NOMO-1 (cell line): Measurements from ENCODE around the gene DAGLA.

ENCODE experiments used
- DNase-seq, 2 experiments: peaks; one replicate each; lab custom pipeline; 2025; ENCODE audit not compliant: unreplicated experiment in 2 of 2; lab: John Stamatoyannopoulos, UW

DAGLA gene

DNA sequence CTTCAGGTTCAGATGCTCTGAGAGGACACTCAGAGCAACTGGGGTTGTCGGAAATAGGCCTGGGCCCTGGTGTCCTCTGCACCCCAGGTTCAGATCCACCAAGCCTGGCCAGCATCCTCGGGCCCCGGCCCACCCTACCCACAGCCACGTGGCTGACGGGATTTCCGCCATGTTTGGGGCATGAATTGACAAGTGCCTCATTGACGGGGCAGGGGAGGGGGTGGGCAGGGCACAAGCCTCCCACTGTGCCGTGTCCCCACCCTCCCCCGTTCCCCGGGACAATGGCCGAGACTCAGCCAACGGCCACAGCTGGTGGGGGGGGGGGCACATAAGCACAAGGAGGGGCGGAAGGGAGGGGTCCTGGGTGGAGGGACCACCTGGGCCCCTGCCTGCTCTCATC, 80.8 kb downstream of the DAGLA start:
- no peak for DNase-seq

DNA sequence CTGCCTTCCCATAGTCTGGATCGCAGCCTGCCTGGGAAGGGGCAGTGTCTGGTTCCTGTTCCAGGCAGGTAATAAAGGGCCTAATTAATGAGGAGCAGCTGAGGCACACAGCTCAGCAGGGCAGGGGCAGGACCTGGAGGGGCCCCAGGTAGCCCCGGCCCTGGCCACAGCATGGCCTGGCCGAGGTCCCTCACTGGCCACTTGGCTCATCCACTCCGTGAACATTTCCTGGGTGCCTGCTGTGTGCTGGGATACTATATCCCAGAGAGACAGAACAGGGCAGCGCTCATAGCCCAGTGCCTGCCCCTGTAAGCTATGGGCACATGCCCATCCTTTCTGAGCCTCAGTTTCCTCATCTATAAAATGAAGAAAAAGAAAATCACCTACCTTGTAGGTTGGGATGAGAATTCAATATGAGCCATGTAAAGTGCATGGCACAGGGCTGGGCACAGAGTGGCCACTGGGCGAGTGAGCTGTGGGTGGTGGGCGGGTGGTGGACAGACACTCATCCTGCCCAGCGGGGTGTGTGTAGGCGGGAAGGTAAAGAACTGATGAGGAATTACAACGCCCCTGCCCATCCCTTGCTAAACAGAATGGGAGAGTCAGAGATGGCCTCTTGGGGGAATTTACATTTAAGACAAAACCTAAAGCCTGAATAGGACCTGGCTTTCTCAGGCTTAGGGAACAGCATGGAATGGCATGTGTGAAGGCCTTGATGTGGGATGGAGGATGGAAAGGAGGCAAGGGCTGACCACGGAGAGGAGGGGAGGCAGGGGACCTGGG, 81.4 kb downstream of the DAGLA start:
- no peak for DNase-seq

DNA sequence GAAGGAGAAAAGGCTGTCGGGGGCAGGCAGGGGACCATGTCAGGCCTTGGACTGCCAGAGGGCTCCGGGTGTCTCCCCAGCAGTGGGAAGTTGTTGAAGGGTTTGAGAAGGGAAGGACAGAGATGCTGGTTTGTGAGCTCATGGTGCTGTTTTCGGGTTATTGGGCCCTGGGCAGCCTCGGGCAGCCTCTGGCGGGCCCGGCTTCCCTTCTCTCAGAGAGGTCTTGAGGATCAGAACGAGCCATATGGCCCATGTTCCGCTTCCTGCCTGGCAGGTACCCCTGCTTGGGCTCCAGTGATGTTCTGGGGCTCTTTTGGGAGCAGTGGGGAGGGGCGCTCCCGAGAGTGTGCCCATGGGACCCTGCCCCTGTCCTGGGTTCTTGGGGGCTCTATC, 82.0 kb downstream of the DAGLA start:
- no peak for DNase-seq

DNA sequence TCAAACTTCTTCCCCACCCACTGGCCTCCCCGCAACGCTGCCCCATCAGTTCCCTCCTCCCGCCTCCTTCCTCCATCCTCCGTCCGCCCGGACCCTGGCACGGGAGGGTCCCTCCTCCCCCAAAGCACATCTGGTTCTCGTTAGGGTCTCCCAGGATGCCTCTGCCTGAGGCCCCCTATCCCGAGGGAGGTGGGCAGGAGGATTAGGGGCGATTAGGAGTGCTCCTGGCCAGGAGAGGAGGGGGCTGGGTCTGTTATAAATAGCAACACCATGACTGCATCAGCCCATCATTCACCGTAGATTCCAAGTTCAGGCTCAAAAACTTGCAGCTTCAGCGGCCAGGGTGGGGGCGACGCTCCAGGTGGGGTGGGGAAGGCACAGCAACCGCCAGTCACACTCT, 82.6 kb downstream of the DAGLA start:
- DNase-seq: no peak

DNA sequence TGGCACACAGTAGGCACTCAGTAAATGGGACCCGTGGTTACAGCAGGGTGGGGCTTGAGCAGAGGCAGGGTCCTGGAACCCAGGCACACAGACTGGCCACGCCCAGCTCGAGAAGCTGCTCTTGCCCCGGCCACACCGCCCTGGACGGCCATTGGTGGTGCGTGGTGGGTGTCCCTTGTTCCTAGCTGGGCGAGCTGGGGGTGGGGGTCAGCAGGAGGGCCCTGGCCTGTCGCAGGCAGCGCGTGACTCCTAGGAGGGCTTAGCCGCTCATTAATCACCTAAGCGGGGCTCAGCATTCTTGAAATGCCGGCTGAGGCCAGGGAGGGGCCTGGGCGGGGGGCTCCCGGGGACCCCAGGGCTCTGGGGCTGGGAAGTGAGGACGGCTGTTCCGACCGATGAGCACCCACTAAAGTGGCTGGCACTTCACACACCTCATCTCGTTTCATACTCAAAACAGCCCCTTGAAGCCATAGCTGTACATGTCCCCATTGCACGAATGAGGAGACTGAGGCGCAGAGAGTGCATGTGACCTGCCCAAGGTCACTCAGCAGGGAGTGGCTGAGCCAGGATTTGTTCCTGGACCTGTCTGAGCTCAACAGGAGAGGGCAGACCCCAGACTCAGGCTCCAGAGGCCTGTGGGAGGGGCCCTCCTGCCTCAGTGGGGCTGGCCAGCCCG, 83.9 kb downstream of the DAGLA start:
- no peak for DNase-seq

DNA sequence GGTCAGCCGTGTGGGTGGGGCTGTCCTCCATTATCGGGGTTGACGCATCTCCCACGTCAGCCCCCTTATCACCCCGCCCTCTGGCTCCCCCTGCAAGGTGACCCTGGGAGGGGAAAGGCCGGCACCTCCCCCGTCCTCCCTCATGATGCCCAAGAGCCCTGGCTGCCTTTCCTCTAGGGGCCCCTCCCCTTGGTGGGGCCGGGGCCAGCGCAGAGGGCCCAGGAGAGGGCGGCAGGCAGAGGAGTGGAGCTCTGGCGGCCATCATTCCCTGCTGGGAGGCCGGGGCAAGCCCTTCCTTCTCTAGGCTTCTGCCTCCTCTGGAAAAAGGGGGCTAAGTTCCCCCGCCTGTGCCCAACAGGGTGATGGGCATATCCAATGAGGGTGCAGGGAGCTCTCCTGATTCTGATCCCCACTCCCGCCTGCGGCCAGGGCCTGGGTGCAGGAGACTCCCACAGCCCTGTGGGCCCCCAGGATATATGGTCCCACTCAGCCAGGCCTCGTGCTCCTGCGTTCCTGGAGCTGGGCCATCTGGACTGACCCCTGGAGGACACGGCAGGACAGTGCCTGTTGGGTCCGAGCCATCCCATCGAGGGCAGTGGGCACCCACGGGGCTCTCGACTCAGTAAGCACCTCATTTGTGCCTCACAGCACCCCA, 84.5 kb downstream of the DAGLA start:
- DNase-seq: no peak

DNA sequence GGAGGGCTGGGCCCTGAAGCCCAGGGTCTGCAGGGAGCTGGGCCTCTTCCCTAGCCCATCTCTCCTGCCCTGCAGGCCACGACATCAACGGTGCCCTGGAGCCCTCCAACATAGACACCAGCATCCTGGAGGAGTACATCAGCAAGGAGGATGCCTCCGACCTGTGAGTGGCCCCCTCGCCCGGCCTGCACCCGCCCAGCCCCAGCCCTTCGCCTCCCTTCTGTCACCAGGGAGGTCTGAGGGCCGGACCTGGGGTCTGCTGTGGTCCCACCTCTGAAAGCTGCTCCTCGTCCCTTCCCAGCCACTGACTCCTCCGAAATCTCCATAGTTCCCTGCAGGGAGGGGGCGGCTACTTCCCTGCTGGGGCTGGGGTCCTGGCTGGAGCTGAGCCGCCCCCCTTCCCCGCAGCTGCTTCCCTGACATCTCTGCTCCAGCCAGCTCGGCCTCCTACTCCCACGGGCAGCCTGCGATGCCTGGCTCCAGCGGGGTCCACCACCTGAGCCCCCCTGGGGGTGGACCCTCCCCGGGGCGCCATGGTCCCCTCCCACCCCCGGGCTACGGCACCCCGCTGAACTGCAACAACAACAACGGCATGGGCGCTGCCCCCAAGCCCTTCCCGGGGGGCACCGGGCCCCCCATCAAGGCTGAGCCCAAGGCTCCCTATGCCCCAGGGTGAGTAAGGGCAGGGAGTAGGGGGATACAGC, 85.5 kb downstream of the DAGLA start:
- DNase-seq: no peak

DNA sequence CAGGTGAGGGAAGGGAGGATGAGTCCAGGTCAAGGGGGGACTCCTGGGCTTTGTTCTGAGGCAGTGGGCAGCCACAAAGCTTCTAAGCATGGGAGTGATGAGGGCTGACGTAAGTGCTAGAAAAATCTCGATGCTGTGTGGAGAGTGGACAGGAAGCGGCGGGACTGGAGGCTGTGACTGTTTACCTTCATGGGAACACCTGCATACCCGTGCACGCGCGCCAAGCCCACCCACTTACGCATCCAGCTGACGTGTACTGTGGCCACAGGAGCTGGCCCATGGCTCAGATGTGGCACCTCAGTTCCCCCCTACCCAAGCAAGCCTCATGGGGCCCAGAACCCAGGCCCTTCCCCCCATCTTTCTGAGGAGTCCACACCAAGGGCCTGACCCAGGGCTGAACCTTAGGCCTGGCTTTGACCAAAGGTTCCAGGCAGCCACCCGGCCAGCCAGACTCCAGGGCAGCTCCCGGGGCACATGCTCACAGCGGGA, 86.2 kb downstream of the DAGLA start:
- no peak for DNase-seq

DNA sequence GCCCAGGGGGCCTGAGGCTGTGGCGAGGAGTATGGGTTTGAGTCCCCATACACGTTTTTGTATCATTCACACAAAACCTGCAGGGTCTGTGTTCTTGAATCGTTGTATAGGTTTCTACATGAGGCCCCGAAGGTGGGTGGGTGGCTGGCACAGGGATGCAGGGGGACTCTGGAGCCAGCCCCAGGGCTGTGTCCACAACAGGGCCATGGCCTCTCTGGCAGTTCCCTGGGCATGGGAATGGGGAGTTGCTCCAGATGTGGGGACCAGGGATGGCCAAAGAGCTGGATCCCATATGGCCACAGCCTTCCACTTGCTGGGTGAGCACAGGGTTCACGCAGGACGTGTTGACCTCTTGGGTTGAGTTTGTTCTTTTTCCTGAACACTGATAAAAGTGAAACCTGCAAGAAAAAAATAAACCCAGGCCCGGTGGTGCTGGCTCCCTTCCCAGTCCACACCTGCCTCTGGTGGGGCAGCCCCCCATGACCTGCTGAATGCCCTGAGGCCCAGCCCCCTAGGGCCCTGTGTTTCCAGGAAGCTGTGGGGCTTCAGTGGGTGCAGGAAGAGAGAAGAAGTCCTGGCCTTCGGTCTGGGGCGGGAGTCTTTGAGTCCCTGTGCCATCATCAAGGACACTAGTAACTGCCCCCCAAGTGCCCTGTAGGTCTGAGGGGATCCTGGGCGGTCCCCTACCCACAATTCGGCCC, 88.3 kb downstream of the DAGLA start:
- no peak for DNase-seq

DNA sequence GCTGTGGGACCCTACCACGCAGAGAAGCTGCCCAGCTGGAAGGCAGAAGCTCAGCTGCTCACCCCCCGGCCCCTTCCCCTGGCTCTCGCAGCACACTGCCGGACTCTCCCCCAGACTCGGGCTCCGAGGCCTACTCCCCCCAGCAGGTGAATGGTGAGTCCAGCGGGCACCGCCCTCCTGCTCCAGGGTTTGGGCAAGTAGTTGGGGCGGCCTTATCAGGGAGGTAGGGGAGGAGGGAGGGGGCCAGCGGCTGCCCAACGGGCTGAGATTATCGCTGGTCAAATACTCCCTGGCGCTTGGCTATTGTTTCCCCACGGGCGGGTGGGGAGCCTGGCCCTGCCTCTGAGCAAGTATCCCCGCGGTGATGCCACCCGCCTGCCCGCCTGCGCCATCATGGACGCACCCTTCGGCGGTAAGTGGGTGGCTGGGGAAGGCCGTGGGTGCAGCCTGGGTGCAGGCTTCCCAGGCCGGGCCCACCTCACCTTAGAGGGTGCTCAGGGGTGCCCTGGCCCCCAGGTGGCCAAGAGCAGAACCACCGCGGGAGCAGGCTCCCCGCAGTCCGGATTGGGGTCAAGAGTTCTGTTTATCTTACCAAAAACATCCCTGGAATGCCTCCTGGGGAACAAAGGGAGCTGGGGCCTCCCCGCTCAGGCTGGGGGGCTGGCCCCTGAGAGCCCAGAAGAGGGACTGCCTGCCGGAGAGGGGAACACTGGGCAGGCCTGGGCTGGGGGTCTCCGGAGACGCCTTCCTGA, 89.2 kb downstream of the DAGLA start:
- no peak for DNase-seq

DNA sequence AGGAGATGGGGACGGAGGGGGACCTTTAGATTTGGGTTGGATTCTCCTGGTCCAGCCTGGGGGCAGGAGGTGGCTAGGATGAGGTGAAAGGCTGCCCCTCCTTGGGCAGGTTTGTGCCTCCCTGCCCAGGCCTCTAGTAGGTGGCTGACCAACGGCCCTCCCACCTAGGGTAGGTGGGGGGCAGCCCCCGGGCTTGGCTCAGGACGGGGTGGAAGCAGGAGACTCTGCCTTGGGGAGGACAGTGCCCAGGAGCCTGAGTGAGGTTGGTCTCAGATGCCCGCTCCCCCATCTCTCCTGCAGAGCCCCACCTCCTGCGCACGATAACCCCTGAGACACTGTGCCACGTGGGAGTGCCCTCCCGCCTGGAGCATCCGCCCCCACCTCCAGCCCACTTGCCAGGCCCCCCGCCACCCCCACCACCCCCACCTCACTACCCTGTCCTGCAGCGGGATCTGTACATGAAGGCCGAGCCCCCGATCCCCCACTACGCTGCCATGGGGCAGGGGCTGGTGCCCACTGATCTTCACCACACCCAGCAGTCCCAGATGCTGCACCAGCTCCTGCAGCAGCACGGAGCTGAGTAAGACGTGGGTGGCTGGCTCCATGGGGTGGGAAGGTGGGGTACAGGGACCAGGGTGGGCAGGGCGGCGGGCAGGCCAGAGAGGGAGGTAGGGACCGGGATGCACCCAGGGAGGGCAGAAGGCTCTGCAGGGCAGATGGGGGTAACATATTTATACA, 89.9 kb downstream of the DAGLA start:
- no peak for DNase-seq

DNA sequence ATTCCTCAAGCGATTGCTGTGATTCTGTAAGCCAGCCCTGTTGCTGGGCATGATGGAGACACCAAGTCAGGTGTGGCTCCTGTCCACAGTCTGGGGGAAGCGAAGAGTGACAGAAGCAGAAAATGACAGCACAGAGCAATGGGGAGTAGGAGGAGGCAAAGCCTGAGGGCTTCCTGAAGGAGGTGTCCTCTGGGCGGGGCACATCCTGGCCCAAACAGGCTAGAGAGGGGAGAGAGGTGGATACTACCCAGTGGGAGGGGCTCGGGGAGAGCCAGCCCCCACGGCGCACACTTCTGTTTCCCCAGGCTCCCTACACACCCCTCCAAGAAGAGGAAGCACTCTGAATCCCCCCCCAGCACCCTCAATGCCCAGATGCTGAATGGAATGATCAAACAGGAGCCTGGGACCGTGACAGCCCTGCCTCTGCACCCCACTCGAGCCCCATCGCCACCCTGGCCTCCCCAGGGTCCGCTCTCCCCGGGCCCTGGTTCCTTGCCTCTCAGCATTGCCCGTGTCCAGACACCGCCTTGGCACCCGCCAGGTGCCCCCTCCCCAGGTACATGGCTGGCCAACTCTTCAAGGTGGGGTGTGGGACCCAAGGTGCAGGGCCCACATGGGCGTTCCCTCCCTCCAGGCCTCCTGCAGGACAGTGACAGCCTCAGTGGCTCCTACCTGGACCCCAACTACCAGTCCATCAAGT, 91.2 kb downstream of the DAGLA start:
- no peak for DNase-seq

DNA sequence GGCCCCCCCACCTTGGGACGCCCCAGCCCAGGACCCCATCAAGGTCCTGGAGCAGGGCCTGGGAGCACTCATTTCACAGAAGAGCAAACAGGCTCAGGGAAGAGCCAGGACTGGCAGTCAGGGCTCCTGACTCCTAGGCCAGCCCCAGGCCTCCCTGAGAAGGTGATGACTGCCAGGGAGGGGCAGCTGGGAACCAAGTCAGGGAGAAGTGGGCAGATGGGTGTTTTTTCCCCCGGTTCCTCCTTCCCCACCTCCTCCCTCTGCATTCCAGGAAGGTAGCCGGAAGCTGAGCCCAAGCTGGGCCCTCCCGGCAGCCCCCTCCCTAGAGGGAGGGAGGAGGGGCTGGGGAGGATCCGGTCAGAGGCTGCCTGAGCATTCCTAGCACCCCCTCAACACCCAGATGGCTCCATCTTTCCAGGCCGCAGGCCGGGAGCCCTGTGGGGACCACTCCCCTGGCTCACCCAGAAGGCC, 91.8 kb downstream of the DAGLA start:
- DNase-seq: no peak

DNA sequence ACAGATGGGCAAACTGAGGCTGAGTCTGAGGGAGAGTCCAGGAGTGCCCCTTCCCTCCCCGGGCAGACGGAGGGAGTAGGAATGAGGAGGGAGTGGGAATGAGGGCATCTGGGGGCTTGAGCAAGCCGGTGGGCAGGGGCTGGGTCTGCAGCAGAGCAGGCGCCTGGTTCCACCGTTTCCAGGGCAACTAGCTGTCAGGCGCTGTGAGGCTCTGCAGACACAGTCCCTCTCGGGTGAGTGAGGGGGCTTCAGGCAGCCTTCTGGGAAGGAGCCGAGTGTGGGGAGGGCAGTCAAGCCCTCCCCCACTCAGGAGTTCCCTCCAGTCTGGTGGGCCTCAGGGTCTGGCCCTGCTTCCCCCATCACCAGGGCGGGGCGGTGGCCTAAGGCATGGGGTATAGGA, 93.2 kb downstream of the DAGLA start:
- no peak for DNase-seq

DNA sequence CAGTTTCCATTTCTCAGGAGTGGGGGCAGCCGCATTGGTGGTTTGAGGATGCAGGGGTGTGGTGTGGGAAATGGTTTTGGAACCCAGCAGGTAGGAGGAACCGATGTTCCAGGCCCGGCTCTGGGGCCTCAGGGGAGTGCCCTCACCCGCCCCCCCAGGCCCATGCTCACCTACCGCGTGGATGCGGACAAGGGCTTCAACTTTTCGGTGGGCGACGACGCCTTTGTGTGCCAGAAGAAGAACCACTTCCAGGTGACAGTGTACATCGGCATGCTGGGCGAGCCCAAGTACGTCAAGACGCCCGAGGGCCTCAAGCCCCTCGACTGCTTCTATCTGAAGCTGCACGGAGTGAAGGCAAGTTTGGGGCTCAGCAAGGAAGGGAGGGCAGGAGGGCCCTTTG, 93.6 kb downstream of the DAGLA start:
- DNase-seq: no peak

DNA sequence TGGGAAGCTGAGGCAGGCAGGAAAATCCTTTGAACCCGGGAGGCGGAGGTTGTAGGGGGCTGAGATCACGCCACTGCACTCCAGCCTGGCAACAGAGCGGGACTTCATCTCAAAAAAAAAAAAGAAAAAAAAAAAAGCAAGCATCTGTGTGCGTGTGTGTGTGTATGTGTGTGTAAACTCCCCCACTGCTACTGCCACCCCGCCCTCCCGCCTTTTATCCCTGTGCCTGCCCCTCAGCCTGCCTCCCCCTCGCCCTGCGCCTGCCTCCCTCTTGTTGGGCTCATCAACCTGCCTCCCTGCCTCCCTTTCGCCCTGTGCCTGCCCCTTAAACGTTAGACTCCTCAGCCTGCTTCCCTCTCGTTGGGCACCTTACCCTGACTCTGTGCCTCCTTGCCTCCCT, 94.2 kb downstream of the DAGLA start:
- DNase-seq: no peak

DNA sequence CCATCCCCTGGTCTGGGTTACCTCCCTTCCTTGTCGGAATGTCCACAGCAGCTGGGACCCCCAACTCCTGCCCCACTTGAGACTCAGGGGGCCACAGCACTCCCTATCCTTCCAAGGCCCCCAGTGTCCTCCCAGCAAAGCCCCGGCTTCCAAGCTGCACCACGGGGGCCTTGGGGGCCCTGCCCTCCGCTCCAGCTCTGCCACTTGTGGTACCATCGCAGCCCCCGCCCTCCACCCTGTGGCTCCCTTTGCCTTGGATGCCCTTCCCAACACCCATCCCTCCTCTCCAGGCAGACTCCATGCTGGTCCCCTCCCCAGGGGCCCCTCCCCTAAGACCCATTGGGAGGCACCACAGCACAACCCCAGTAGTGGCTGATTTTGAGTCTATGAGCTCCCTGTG, 94.9 kb downstream of the DAGLA start:
- DNase-seq: no peak
